HG03575 (cell line): ENCODE measurements around the gene SRSF3.

Experiments used
- ATAC-seq: cut with Tn5 transposase; IDR thresholded peaks from one replicate; pipeline ENCODE4 v1.9.1; 2021; ENCODE audit not compliant: unreplicated experiment, insufficient number of reproducible peaks, low FRiP score; ENCODE audit errors: extremely low read depth

SRSF3 gene

GRCh38 chr6:36594029-36594815, at the start of gene SRSF3:
SRSF3 (plus strand) TSS chr6:36594362; CDS start chr6:36596763, 2,401 bp downstream.
- ATAC-seq: peak; percentile 36

GRCh38 chr6:36545767-36546307, 48.3 kb upstream of the SRSF3 start:
- ATAC-seq: no peak

- ATAC-seq: no peak
Observed at GRCh38 chr6:36546308-36546919, 47.7 kb upstream of the SRSF3 start.

GRCh38 chr6:36546920-36547645, 47.1 kb upstream of the SRSF3 start, which contains the start of gene STK38:
STK38 (minus strand) TSS chr6:36547479; CDS start chr6:36540202, 7,277 bp downstream.
- no peak for ATAC-seq

- no peak for ATAC-seq
Observed at GRCh38 chr6:36547646-36548400, 46.3 kb upstream of the SRSF3 start.

- ATAC-seq: no peak
Observed at GRCh38 chr6:36548401-36548743, 45.8 kb upstream of the SRSF3 start.

- ATAC-seq: no peak
Observed at GRCh38 chr6:36550473-36551000, 43.6 kb upstream of the SRSF3 start.

GRCh38 chr6:36555750-36556252, 38.4 kb upstream of the SRSF3 start:
- no peak for ATAC-seq

GRCh38 chr6:36556281-36556680, 37.9 kb upstream of the SRSF3 start:
- no peak for ATAC-seq

GRCh38 chr6:36559011-36559793, 35.0 kb upstream of the SRSF3 start:
- ATAC-seq: no peak

GRCh38 chr6:36560822-36561221, 33.3 kb upstream of the SRSF3 start:
- ATAC-seq: no peak

GRCh38 chr6:36563237-36563927, 30.8 kb upstream of the SRSF3 start:
- no peak for ATAC-seq

GRCh38 chr6:36563928-36564284, 30.3 kb upstream of the SRSF3 start:
- no peak for ATAC-seq

GRCh38 chr6:36566418-36566905, 27.7 kb upstream of the SRSF3 start:
- ATAC-seq: no peak

- no peak for ATAC-seq
Observed at GRCh38 chr6:36570264-36570663, 23.9 kb upstream of the SRSF3 start.

GRCh38 chr6:36571122-36572043, 22.8 kb upstream of the SRSF3 start:
- ATAC-seq: no peak
